ENCODE measurements around the gene ENPP7.
"Not testable (repeated sequence)": the region's sequence is repeated elsewhere in the genome, so short reads cannot be mapped to it uniquely, and the experiment has no call there.

The ENPP7 gene

DNA sequence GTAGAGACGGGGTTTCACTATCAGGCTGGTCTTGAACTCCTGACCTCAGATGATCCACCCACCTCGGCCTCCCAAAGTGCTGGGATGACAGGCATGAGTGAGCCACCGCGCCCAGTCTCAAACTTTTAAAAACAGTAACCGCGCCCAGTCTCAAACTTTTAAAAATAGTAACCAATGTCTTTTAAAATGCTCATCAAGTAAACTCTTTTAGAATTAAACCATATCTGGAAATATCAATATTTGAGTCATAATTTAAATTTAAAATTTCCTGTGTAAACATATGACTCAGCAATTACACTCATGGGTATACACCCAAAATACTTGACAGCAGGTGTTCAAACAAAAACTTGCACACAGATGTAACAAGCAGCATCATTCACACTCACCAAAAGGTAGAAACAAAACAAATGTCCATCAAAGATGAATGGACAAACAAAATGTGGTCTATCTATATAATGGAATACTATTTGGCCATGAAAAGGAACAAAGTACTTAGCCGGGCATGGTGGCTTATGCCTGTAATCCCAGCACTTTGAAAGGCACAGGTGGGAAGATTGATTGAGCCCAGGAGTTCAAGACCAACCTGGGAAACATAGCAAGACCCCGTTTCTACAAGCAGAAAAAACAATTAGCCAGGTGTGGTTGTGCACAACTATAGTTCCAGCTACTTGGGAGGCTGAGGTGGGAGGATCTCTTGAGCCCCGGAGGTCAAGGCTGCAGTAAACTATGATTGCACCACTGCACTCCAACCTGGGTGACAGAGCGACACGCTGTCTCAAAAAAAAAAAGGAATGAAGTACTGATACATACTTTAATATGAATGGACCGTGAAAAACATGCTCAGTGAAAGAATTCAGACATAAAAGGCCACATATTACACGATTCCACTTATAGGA is 20.2 kb downstream of the ENPP7 start:
- no peak for DNase-seq

DNA sequence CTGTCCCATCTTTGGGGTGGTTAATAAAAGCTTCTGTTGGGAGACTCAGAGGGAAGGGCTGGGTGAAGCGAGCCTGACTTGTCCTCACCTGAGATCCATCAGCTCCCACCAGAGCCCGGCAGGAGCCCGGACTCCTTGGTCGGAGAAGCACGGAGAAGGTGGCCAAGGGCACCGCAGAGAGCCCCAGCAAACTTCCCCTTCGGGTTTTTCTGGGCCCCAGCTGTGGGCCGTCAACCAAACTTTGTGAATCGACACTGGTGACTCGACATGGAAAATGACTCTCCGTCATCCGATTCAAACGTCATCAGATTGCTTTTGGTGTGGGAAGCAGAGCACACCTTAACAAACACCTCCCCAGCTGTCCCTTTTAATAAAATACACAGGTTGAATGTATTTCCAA is 21.4 kb downstream of the ENPP7 start:
- no peak for DNase-seq

DNA sequence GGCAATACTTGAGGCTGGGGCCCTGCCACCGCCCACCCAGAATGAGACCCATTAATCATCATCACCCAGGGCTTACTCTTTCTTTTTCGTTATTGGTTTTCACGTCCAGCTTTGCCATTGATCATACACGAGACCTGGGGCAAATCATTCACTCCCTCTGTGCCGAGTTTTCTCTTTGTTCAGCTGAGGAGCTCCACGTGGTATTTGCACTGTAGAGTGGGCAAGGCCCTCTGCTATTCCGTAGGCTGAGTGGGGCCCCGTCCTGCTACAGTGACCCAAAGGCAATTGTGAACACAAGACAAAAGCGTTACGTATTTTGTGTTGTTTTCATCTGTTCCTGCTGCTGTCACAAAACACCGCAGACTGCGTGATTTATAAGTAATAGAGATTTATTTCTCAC is 23.6 kb downstream of the ENPP7 start:
- DNase-seq = no peak

DNA sequence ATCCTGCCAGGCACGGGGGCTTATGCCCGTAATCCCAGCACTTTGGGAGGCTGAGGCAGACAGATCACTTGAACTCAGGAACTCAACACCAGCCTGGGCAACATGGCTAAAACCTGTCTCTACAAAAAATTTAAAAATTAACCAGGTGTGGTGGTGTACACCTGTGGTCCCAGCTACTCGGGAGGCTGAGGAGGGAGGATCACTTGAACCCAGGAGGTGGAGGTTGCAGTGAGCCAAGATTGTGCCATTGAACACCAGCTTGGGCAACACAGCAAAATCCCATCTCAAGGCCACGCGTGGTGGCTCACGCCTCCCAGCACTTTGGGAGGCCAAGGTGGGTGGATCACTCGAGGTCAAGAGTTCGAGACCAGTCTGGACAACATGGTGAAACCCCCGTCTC is 24.2 kb downstream of the ENPP7 start:
- DNase-seq = not testable (repeated sequence)

DNA sequence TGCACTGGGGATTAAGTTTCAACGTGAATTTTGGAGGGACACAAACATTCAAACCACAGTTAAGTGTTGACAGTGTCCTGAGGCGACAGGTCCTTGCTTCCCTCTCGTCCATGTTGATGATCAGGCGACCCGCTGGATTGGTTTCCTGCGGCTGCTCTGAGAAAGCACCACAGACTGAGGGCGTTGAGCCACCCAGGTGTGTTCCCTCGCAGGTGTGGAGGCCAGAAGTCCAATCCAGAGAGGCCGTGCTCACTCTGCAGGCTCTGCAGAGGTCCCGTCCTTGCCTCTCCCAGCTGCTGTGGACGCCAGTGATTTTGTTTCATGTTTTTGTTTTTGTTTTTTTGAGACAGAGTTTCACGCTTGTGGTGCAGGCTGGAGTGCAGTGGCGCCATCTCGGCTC is 24.8 kb downstream of the ENPP7 start:
- no peak for DNase-seq

DNA sequence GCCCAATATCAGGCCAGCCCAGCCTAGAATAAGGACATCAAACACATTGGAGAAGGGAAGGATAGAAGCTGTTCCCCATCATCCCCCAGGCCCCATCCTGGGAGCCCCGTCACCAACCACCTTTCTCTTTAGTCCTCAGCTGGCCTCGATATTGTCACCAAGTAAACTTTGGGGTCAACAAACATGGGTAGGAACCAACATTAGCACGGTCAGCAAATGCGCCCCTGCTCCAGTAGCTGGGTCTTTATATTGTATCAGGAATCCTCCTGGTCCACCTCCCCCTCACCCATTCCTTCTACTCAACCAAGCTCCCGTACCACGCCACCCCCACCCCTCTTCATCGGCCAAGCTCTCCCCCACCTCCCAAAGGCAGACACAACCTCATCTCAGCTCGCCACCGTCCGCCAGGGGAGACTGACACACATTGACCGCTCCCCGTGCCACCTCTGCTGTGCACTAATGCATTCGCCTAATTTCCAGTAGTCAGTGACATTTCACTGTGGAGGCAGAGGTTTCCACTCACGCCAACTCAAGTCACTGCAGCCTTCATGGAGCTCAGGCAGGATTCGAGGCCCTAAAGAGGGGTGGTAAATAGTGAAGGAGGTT is 26.5 kb downstream of the ENPP7 start:
- no peak for DNase-seq

DNA sequence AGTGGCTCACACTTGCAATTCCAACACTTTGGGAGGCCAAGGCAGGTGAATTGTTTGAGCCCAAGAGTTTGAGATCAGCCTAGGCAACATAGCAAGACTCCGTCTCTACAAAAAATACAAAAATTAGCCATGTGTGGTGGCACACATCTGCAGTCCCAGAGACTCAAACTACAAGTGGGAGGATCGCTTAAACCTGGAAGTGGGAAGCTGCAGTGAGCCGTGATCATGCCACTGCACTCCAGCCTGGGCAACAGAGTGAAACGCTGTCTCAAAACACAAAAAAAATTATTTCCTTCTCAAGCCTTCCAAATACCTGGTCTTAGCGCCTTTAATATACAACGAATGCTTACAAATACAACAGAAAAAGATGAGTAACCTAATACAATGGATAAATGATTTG is 27.5 kb downstream of the ENPP7 start:
- no peak for DNase-seq

DNA sequence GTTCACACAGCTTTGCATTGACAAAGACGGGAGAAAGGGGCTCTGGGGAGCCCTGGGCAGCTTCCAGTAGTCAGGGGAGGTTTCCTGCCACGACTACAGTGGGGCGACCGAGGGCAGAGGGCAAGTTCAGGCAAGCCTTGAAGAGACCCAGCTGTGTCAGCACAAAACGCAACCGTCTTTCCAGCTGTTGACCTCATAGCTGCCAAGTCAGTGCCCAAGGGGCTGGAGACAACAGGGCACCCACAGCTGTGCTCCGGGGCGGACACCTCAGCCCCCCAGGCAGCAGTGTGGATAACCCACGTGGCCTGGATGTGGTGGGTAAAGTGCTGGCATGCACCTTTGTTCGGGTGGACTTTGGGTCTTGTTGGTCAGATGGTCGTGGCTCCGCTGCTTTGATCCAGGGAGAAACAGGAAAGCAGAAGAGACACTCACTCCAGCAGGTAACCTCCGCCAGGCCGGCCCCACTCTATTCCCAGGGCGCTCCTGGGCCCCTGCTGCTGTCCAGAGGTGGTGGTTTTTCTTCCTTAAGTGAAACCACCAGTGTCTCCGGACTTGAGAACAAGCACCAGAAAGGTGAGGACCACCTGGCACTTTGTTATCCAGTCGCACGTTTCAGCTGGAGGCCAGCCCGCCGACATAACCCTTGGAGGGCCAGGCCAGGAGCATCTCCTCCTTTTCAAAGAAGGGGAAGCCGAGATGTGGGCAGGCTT is 29.6 kb downstream of the ENPP7 start:
- no peak for DNase-seq

DNA sequence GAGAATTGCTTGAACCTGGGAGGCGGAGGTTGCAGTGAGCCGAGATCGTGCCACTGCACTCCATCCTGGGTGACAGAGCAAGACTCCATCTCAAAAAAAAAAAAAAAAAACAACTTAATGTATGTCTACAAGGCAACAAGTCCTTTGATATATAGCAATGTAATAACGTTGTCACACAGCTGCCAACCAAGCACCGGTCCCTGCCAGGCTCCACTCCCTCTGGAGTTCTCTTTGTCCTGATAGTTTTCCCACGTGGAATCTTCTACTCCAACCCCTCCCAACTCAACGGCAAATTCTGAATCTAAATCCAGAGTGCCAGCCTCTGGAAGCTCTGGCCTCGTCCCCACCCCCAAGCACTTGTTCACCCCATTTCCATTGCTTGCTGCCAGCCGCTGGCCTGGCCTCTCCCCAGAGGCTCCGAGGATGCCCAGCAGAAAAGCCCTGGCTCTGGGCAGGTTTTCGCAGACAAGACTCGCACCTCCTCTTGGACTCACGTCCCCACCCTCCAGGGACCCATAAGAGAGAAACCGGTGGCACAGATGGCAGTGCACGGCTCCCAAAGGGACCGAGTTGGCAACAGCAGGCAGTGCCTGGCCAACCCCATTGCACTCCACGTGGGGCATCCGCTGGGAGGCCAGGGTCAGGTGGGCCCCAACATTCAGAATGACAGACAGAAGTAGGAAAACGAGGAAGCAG is 31.3 kb downstream of the ENPP7 start:
- no peak for DNase-seq

DNA sequence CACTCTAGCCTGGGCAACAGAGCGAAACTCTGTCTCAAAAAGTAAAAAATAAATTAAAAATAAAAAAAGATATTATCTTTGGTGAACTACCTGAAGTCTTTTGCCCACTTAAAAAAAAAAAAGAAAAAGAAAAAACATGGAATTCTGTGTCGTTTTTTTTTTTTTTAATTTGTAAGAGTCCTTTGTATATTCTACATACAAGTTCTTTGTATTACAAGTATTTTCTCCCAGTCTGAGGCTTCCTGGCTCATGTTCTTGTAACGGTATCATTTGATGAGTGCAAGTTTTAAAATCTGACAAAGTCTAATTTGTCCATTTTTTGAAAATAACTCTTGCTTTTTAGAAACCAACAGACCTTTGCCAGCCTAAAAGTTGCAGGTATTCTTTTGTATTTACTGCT is 35.0 kb downstream of the ENPP7 start:
- no peak for DNase-seq

DNA sequence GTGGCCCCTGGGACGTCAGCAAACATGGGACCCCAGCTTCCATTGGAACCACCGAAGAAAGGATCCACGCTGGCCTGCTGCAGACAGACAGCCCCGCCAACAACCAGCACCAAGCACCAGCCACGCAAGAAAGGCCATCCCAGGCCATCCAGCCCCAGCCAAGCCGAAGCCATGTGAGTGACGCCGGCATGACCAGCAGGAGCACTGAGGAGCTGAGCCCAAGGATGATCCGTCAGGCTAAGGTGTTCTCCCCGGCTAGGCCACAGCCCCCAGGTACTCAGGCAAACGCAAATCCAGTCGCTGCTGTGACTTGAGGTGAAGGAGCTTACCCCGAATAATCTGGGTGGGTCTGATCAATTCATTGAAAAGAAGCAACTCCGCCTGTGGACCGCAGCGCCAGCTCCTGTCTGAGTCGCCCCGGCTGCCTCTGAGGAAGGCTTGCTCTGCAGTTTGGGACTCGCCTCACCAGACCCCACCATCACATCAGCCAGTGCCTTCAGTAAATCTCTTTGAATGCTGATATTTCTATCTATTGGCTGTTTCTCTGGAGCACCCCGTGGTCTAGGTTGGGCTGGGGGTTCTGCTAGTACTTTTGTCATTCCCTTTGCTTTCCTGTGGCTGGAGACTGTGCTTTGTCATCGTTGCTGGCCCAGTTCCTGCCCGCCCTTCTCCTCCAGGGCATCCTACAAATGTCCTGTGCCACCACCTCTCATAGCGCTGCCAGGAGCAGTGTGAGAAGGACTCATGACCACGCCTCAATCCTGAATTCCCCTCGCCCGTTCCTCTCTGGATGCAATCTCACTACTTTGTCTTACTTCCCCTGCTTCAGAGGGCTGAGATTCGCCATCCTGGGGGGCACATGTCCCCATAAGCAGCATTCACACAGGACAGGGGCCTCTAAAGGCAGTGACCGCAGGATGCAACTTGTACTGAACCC is 39.1 kb downstream of the ENPP7 start:
- DNase-seq = no peak

DNA sequence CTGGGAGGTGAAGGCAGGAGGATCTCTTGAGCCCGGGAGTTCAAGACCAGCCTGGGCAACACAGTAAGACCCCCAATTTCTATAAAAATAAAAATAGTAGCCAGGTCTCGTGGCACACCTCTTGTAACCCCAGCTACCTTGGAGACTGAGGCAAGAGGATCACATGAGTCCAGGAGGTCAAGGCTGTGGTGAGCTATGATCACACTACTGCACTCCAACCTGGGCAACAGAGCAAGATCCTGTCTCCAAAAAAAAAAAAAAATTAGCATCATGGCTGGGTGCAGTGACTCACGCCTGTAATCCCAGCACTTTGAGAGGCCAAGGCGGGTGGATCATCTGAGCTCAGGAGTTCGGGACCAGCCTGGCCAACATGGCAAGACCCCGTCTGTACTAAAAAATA is 40.5 kb downstream of the ENPP7 start:
- no peak for DNase-seq

DNA sequence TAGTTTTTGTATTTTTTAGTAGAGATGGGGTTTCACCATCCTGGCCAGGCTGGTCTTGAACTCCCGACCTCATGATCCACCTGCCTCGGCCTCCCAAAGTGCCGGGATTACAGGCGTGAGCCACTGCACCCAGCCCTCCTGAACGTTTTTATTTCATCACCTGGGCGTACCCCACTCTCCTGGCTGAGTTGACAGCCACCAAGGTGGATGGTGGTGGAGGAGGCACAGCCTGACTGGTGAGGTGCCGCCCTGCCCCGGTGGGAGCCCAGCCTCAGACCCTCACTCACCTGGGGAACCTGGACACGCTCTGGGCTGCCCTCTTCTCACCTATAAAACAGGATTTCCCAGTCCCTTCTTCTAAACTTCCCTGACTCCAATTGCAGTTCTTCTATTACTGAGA is 42.0 kb downstream of the ENPP7 start:
- DNase-seq = not testable (repeated sequence)

DNA sequence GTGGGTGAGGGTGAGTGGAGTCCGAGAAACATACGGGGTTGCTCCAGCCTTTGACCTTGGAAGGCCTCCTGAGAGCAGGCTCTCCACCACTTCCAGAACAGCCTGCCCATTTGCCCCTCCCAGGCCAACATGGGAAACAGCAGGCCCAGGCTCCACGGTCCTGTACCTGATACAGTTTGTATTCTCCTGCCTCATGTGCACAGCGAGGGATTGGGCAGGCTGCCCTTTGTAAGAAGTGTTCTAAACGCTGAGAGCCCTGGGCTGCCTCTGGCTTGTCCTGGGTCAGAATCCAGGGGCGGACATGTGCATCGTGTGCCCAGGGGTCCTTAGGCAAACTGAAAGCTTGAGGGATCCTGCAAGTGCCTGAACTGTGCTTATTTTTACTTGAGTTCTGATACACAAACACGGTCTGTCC is 43.8 kb downstream of the ENPP7 start:
- no peak for DNase-seq

DNA sequence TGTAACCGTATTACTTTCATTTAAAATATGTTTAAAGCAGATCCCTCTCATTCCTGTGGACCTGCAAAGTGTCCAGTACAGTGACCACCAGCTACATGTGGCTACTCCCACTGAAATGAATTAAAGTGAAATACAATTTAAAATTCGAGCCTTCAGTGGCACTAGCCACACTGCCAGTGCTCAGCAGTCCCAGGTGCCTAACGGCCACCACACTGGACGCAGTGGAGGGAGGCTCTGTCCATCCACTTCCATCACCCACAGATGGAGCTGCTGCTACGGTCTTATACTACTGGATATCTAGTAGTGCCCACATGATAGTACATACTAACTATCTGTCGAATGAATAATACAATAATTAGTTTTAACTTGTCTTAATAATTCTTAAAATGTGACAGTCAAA is 44.9 kb downstream of the ENPP7 start:
- DNase-seq = no peak

DNA sequence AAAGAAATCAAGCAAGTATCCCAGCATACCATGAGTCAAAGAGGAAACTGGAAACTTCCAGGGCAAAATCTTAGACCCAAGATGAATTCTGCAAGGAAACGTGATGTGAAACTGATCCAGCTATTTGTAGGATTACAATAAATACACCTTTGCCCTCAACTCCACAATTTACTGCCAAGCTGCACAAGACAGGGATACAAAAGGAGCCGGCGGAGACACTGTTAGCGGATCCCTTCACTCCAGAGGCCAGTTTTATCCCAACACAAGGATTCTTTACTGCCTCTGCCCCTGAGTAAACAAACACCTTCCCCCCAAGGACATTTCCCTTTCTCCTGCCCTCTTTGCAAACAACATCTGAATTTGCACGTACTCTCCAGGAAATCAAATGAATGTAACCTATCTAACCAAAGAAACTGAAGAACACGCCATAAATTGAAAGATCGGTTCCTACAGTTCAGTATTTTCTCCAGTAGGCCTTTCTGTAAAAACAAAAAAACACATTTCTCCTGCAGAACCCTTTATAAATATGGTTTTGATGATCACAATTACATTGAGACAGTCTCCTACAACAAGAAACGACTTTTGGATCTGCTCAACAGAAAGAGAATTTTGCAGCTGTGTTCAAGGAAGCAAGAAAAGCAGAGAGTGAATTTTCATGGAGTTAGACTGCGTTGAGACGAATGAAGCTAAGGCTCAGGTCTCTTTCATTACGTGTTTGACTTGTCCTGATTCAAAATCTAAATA is 45.8 kb downstream of the ENPP7 start:
- no peak for DNase-seq

DNA sequence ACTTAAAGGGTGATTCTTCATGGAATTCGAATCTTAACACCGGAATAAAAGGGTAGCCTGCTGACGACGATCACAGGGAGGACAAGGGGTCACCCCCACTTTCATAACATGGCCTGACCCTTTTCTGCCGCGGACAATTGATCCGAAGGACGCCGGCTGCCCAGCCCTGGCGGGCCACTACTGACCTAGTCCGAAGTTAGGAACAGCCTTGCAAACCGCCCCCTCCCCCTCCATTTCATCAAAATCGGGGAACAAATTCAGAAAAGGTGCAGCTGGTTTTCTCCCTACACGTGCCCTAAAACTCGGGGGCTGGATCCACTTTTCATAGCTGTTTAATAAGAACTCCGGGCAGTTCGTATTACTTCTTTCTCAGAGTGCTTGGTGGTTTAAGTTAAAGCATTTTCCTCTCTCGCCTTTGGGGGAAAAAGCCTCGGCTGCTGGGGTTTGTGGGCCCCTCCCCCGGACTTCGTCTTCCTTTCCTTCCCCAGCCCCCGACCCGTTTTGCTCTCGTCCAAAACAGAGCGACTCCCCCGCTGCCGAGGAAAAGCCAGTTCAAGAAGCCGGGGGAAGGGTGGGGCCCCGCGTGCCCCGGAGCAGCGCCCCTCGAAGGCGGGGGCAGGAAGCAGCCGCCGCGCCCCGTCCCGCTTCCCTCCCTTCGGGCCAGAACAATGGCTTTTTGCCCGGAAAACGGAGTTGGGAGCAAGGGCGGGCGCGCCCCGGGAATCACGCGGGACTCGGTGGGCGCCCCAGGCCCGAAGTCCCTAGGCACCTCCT is 46.6 kb downstream of the ENPP7 start:
- peak; percentile 13 for DNase-seq

DNA sequence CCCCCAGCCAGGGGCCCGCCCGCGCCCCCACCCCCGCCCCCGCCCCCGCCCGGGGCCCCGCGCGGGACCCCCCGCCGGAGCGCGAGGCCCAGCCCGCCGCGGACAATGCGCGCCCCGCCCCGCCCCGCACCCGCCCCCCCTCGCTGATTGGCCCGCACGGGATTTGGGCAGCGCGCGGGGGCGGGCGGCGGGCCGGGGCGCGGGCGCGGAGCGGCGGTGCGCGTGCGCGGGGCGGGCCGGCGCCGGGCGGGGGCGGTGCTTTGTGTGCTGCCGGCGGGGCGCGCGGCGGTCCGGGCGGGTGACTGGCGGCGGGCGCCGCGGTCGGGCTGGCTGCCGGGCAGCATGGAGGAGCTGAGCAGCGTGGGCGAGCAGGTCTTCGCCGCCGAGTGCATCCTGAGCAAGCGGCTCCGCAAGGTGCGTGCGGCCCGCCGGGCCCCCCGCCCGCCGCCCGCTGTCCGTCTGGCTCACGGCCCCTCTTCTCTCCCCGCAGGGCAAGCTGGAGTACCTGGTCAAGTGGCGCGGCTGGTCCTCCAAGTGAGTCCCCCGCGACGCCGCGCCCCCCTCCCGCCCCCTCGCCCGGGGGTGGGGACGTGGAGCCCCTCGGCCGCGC is 47.3 kb downstream of the ENPP7 start, which contains the start of gene CBX2:
Gene CBX2, plus strand, starts transcription at position 255 of the 610 bp plus-strand sequence. Its CDS starts 88 bp downstream, at position 343.
- peak; percentile 79 for DNase-seq

DNA sequence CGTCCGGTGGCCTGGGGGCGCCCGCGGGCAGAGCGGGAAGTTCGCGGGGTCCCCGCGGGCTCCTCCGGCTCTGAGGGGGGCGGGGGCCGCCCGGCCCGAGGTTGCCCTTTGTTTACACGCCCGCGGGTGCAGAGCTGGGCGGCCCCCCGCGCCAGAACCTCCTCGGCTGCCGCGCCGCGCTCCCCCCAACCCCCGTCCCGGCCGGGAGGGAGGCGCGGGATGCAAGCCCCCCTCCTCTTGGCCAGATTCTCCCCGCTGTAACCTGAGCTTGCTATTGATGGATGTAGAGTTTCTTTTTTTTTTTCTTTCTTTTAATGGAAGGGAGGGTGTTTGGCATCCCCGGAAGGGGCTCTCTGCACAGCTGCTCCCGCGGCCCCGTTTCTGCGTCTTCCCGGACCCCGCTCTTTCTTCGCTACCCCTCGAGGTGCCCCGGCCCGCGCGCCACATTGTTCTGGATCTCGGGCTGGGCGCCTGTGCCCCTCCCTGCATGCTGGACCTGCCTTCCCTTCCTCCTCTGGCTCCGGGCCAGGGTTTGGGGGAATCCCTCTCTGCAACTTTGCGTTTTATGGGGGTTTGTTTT is 47.9 kb downstream of the ENPP7 start:
- DNase-seq = no peak

All from CD4-positive, alpha-beta T cell treated with Interferon gamma for 1 hour (primary cell).